OCI-LY7 (cell line): ENCODE measurements around the gene MPI.

Experiments used
- CTCF ChIP-seq: fragments of 200-600 bp; sonication (generic); conservative IDR thresholded peaks from 2 replicates; pipeline ENCODE4 v1.5.1; 2014; ENCODE audit warnings: mild to moderate bottlenecking, antibody characterized with exemption, low read length, moderate library complexity, mixed read lengths
- EZH2phosphoT487 ChIP-seq: fragments of 200-600 bp; sonication (generic); IDR thresholded peaks from 2 replicates; pipeline ENCODE4 v1.6.1; 2018; ENCODE audit warnings: low read depth, borderline replicate concordance, mild to moderate bottlenecking, mixed run types, antibody characterized with exemption, low read length, moderate library complexity, mixed read lengths

GRCh38 chr15:74869372-74869725, 20.5 kb upstream of the MPI start:
- no peak for TF ChIP-seq CTCF
- TF ChIP-seq EZH2phosphoT487: no peak
